HFF-Myc (cell line): ENCODE data around the gene MRFAP1L1.
A peak's percentile ranks its signal among the peaks of the same experiment; 100 is the strongest.

ENCODE experiments used
- DNase-seq: peaks from one replicate; pipeline ENCODE4 v3.0.0-alpha.2; 2011; ENCODE audit warnings: low read depth; ENCODE audit errors: extremely low read depth
- H3K4me3 ChIP-seq: replicated peaks from 2 replicates; pipeline ENCODE4 v1.5.1; 2011; ENCODE audit warnings: low read depth, mild to moderate bottlenecking, control low read depth, low read length
- CTCF ChIP-seq: IDR thresholded peaks from 2 replicates; pipeline ENCODE4 v1.5.1; 2012; ENCODE audit warnings: mild to moderate bottlenecking, low read depth, low read length, control low read depth; ENCODE audit errors: missing control alignments

Gene MRFAP1L1

GRCh38 chr4:6701371-6701770, 8.3 kb downstream of the MRFAP1L1 start:
- no peak overlapping the region for H3K4me3 ChIP-seq
- TF ChIP-seq CTCF: peak; percentile 51
- no peak for DNase-seq

GRCh38 chr4:6699903-6700302, 9.8 kb downstream of the MRFAP1L1 start:
- DNase-seq: no peak
- no peak for TF ChIP-seq CTCF
- no peak overlapping the region for H3K4me3 ChIP-seq

- no peak for TF ChIP-seq CTCF
- no peak overlapping the region for H3K4me3 ChIP-seq
- DNase-seq: no peak
Observed at GRCh38 chr4:6699388-6699787, 10.3 kb downstream of the MRFAP1L1 start.

DNA sequence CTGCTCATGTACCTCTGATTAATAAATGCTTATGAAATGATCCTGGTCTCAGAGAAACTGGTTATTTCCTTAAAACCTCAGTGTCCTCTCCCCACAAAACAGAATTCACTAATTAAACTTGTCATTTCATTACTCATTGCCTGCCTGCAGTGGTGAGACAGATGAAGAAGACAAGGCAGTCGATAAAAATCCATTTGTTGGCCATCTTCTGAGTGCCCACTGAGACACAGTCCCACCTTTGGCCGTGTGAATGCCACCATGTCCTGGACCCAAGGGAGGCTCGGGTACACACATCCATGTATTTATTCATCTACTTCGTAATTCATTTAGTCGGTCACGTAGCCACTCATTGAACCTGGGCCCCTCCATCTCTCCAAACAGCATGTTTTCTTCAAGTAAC, 12.5 kb downstream of the MRFAP1L1 start:
- no peak for TF ChIP-seq CTCF
- no peak overlapping the region for H3K4me3 ChIP-seq
- no peak for DNase-seq

- no peak for TF ChIP-seq CTCF
- no peak for DNase-seq
Observed at GRCh38 chr4:6696611-6697010, 13.1 kb downstream of the MRFAP1L1 start.

DNA sequence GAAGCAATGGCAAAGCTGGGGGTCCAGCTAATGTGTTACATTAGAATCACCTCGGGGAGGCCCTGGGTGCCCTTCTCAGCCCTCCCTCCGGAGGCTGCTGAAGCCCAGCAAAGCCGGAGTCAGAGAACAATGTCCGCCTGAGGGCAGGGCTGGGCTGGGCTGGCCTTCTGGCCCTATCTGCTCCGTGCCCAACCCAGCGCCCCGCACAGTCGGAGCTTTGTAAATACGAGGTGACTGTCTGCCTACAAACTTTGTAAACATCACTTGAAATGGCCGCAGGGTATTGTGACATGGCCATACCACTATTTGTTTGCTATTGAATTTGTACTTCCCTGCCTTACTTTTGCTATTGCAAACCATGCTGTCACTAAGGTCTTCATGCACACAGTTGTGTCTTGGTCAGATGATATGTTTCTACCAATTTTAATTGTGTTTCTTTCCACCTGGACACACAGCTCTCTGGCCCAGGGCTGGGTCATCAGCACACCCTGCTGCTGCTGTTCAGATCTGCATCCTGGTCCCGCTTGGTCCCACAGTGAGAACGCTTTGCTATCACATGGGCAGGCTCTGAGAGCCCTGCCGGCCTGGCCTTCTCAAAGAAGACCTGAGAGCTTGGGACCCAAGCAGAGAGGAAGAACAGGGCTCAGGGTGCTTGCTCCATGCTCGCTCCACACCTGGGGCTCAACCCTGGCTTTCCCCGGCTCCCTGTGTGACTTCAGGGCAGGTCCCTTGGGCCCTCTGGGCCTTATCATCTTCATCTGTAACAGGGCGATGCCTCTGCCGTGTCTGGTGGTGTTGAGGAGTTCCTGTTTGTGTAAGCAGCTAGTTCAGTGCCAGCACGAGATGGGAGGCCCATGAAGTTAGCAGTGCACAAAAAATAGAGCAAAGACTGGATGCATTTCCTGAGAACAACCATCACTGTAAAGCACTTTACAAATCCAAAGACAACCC, 13.7 kb downstream of the MRFAP1L1 start:
- DNase-seq: no peak
- no peak for TF ChIP-seq CTCF

More at GRCh38 chr4:6696611-6697010, 13.1 kb downstream of the MRFAP1L1 start:
- no peak overlapping the region for H3K4me3 ChIP-seq

More for the DNA sequence above, 13.7 kb downstream of the MRFAP1L1 start:
- H3K4me3 ChIP-seq: no peak overlapping the region
